ENCODE results near the gene ARL5A.
"Not testable (repeated sequence)": the region's sequence is repeated elsewhere in the genome, so short reads cannot be mapped to it uniquely, and the experiment has no call there.

The ARL5A gene, protein sequence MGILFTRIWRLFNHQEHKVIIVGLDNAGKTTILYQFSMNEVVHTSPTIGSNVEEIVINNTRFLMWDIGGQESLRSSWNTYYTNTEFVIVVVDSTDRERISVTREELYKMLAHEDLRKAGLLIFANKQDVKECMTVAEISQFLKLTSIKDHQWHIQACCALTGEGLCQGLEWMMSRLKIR

GRCh38 chr2:151828143-151828889, at the start of gene ARL5A:
ARL5A (minus strand) TSS chr2:151828421; CDS start chr2:151828176, 245 bp downstream.
- peak; percentile 97 to 99 (median 98) for DNase-seq

- not testable (repeated sequence) for DNase-seq
Measured at GRCh38 chr2:151875631-151876030, 47.4 kb upstream of the ARL5A start.

DNA sequence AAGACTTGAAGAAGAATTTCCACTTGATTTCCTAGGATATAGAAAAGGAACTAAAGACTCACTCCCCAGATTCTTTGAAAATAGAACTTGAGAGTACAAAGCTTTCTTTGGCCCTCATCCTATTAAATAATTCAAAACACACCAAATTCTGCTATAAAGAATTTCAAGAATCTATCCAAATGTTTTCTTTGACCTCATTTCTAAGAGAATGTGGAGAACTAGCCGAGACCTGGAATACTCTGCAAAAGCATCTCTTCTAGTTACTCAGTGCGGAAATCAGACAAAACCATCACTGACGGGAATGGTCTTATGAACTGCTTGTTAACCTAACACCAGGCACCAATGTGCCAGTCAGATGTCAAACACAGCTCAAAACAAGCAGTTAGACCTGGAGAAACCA, 44.2 kb upstream of the ARL5A start:
- no peak for DNase-seq

DNA sequence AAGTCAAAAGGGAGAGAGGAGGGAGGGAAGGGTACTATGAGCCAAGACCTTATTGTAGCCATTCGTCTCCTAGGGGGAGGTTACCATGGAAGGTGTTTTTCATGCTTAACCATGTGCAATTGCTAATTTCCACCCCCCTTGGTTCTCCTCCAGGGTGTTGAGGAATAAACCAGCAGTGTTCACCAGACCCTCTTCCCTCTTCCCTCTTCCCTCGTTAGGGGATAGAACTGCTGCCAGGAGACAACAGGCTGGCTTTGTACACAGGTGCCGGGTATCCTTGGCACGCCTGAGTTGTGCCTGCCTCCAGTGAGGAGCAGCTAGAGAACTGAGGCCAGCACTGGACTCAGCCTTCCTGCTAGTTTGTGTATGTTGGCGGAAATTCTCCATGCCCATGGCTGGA, 41.1 kb upstream of the ARL5A start:
- no peak for DNase-seq

- DNase-seq: no peak
Measured at GRCh38 chr2:151862700-151863099, 34.5 kb upstream of the ARL5A start.

- no peak for DNase-seq
Measured at GRCh38 chr2:151861174-151861573, 33.0 kb upstream of the ARL5A start.

DNA sequence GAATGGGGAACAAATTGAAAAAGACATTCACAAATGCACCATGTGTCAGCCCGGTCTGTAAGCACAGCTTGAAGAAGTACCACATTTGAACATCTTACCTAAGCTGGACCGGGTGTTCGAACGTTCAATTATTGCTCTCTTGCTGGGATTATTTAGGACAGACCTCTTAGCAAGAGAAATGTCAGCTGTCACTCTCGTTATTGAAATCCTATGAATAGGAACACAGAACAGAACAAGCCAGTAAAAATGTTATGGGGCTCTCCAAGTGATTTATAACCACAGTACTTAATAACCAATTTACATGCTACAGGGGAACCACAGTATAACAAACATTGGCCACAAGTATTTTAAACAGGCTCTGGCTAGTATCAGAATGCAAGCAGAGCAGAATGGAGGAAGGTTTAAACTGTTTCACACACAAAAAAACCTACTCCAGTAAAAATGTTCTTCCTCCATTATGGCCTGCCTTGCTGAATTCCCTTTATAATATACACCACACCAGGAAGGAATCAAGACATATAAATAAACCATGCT, 32.5 kb upstream of the ARL5A start:
- DNase-seq: no peak

DNA sequence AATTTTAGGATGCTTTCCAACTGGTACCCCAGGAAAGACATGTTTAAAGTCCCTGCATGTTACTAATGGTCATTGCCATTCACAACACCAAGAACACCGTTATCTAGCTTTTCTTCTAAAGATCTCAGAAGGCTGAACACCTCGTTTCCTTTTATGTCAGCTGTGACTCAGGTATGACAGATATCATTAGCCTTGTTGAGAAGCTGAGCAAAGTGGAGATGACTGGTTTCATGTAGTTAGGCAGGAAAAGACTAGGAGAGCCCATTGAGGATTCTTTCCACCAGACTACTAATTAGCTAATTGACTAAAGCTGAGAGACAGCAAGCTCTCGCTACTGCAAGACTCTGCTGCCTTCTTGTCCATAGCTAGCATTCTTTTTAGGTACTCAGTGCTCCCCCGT, 32.0 kb upstream of the ARL5A start:
- no peak for DNase-seq

GRCh38 chr2:151857650-151858049, 29.4 kb upstream of the ARL5A start:
- no peak for DNase-seq

DNA sequence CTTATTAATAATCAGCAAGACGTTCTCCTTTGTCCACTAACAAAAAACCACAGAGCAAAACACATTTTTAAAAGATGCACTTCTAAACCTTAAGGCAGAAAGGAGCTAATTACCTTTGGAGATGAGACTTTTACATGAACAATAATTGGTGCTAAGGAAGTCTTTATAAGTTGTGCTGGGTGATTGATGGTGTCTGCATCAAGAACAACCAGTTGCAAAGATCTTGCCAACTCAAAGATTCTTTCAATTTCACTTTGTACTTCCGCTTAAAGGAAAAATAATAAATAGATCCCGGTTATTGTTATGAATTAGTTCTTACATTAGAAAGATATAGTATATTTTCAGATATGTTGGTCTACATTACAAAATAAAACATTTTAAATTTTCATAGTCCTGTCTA, 26.9 kb upstream of the ARL5A start:
- no peak for DNase-seq

GRCh38 chr2:151853070-151853758, 25.0 kb upstream of the ARL5A start:
- no peak for DNase-seq

- DNase-seq: no peak
Measured at GRCh38 chr2:151852260-151853069, 24.2 kb upstream of the ARL5A start.

- DNase-seq: no peak
Measured at GRCh38 chr2:151851761-151852160, 23.5 kb upstream of the ARL5A start.

- no peak for DNase-seq
Measured at GRCh38 chr2:151849413-151850010, 21.3 kb upstream of the ARL5A start.

GRCh38 chr2:151845884-151846283, 17.7 kb upstream of the ARL5A start:
- DNase-seq: no peak

DNA sequence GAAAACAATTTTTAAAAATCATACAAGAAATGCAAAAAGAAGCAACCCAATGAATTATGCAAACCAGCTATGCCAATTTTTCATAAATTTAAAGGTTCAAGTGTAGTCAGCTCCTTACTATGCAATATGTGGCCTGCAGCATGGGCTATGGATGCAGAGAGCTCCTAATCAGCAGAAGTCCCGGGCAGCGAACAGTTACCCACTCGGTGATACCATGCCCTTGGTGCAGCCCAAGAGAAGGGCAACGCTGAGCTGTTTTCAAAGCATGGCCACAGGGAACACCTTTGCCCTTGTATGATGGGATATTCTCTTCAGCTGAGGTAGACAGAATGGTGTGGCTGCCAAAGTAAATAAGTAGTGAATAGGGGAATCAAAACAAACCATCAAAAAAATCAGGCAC, 17.3 kb upstream of the ARL5A start:
- no peak for DNase-seq

DNA sequence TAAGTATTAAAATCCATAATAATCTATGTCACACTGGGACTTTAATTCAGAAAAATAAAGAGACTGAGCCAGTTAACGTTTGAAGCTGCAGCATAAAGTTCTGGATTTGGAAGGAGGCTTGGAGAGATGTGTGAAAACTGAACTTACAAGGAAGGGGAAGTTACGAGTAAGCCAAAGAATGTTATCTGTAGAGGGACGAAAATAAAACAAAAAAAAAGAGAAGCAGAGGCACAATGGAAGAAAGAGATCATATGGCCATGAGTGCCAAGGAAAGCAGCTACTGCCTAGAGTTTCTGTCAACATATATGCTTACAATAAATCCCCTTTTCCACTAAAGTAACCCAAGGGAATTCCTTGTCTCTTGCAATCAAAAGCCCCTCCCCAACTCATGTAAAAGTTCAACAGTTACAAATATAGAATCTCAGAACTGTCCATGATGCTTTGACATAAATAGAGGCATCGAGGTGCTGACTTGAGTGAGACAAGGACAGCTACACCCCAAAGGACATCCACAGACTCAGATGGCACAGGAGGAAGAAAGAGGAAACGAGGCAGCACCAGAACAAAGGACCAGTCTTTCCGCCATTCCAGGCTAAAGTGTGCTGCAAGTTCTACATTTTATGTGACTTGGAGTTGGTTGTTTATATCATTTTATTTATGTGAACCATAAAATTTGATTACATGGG, 16.1 kb upstream of the ARL5A start:
- DNase-seq: peak; percentile 34 to 65 (median 60)

DNA sequence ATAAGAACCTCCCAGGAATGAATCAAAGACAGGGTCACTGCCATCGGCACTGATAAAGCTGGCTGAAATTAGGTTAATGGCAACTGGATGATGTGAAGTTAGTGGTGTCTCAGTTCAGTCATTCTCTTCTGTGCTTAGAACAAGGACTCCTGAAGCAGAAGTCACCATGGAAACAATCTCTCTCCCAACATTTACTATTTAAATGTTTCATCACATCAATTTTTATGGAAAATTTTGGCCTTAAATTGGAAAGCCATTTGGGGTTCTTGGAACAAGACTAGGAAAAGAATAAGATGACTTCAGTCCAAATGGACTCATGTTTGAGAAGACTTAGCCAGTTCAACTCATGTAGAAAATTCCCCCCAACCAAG, 15.5 kb upstream of the ARL5A start:
- no peak for DNase-seq

GRCh38 chr2:151842830-151843690, 14.8 kb upstream of the ARL5A start:
- DNase-seq: no peak

- no peak for DNase-seq
Measured at GRCh38 chr2:151841047-151841424, 12.8 kb upstream of the ARL5A start.
